Prostate gland (tissue), 2 donors: Measurements from ENCODE around the gene PTPRT. TPM values are rescaled to one million over a fixed set of nuclear protein-coding genes. Genes with fewer than 3 reads are reported as not detected.
"Not testable (repeated sequence)": the region's sequence is repeated elsewhere in the genome, so short reads cannot be mapped to it uniquely, and the experiment has no call there.

ENCODE experiments used
- DNase-seq: peaks from one replicate; pipeline ENCODE4 v3.0.0-alpha.2; 2019; ENCODE audit warnings: low spot score
- H3K27ac ChIP-seq, 2 donors: fragments of 200-600 bp; sonication (generic); 2 replicates each; pipeline ENCODE4 v1.5.1; 2017 to 2019
- H3K27me3 ChIP-seq: fragments of 200-600 bp; sonication (generic); replicated peaks from 2 replicates; pipeline ENCODE4 v1.5.1; 2019; ENCODE audit not compliant: insufficient read depth
- H3K36me3 ChIP-seq, 2 donors: fragments of 200-600 bp; sonication (generic); 1 replicate in 1 of 2; 2 replicates in 1 of 2; pipeline versions ENCODE4 v1.5.1 to v1.8.1; 2017 to 2019
- H3K4me1 ChIP-seq: fragments of 200-600 bp; sonication (generic); replicated peaks from 2 replicates; pipeline ENCODE4 v1.5.1; 2019
- H3K4me3 ChIP-seq, 2 donors: fragments of 200-600 bp; sonication (generic); 2 replicates each; pipeline ENCODE4 v1.5.1; 2017 to 2019
- H3K9me3 ChIP-seq: fragments of 200-600 bp; sonication (generic); 2 replicates; pipeline ENCODE4 v1.5.1; 2017
- POLR2A ChIP-seq: fragments of 450-650 bp; IDR thresholded peaks from one replicate; pipeline ENCODE4 v1.6.1; 2016; ENCODE audit warnings: antibody characterized with exemption, mild to moderate bottlenecking
- POLR2AphosphoS5 ChIP-seq: sonication (generic); formaldehyde crosslinking; IDR thresholded peaks from one replicate; pipeline ENCODE4 v1.6.1; 2017; ENCODE audit warnings: antibody characterized with exemption
- WGBS: methylation state at CpG from one replicate; pipeline ENCODE4 v1.1.5; 2018; 5-methylcytosine and 5-hydroxymethylcytosine counted together
- intact Hi-C: fragments of 100-400 bp; cut with DNase I; formaldehyde crosslinking; loops from one replicate; pipeline ENCODE4 v1.14.2; 2022
- total RNA-seq, 2 donors: library from RNA; depleted of rRNA; stranded (reverse); fragments of >200 nt; gene quantifications; one replicate each; pipeline ENCODE4 v1.1.0, GENCODE V29; 2016
- TF ChIP-seq, protein P1 (sequence below), 4 experiments: fragments of 200-600 bp in 2 of 4; fragments of 450-650 bp in 2 of 4; sonication (generic) in 2 of 4; IDR thresholded peaks; 1 replicate in 3 of 4; 2 replicates in 1 of 4; pipeline ENCODE4 v1.5.1; 2016 to 2019; ENCODE audit warnings: antibody characterized with exemption in 4 of 4, mild to moderate bottlenecking in 2 of 4, moderate library complexity in 2 of 4

The PTPRT gene
- total RNA-seq, 2 donors from 2014 or later = 1.5 to 3.5 TPM

DNA sequence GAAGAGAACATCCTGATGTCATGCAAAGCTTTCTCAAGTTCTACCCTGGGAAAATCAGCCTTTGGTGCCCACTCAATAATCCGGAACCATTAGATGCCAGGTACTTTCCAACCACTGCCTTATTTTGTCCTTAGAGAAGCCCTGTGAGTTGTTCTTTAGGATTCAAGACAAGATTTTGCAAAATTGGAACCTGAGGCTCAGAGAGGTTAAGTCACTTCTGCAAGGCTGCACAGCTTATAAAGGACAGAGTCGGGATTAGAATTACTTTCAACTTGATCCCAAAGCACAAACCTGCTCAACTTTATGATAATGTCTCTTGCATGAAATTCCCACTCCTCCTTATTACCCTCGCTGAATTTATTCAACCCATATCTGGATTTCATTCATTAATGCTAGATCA lies 287.2 kb downstream of the PTPRT start:
- intact Hi-C loops = no loop called here
- no peak for DNase-seq
- no peaks in the 10 kb centered on the region for H3K9me3 ChIP-seq
- H3K27ac ChIP-seq = no peak overlapping the region
- H3K27me3 ChIP-seq = no peaks in the 10 kb centered on the region
- no peak overlapping the region for H3K4me3 ChIP-seq
- WGBS = 89% methylated on average over 3 of the region's 3 CpGs
- H3K4me1 ChIP-seq = no peaks in the 10 kb centered on the region
- H3K36me3 ChIP-seq = no peaks in the 10 kb centered on the region
- TF ChIP-seq, protein P1, sequence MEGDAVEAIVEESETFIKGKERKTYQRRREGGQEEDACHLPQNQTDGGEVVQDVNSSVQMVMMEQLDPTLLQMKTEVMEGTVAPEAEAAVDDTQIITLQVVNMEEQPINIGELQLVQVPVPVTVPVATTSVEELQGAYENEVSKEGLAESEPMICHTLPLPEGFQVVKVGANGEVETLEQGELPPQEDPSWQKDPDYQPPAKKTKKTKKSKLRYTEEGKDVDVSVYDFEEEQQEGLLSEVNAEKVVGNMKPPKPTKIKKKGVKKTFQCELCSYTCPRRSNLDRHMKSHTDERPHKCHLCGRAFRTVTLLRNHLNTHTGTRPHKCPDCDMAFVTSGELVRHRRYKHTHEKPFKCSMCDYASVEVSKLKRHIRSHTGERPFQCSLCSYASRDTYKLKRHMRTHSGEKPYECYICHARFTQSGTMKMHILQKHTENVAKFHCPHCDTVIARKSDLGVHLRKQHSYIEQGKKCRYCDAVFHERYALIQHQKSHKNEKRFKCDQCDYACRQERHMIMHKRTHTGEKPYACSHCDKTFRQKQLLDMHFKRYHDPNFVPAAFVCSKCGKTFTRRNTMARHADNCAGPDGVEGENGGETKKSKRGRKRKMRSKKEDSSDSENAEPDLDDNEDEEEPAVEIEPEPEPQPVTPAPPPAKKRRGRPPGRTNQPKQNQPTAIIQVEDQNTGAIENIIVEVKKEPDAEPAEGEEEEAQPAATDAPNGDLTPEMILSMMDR (IDR thresholded peaks at IDR 0.05) = no peak
- no peak for TF ChIP-seq POLR2A
- no peak for TF ChIP-seq POLR2AphosphoS5

DNA sequence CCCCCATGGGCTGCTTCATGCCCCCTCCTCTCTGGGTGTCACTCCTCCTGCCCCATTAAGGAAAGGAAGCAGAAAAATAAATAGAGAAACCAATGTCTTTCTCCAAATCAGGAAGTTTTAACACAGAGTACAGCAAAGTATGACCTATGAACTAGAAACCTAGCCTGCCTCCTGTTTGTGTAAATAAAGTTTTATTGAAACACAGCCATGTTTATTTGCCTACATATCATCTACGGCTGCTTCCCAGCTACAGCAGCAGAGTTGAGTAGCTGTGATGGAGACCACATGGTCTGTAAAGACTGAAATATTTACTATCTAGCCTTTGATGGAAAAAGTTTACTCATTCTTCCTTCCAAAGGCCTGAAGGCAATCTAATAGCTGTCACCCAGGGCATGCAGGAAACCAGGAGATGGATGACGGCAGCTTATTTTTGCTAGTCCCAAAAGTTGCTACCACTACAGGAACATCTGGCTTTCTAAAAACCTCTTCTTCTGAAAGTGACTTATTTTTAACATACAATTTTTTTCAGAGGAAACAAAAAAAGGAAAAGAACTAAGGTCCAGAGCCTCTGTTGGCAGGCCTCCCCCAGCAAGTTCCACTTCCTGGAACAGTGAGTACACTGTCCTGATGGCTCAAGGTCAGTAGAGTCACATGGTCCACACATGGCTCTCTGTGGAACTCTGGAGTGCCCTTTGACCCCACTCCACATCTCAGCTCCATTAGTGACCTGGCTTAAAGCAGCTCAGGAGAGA lies 287.8 kb downstream of the PTPRT start:
- Histone ChIP-seq H3K4me1 (no peaks in the 10 kb centered on the region), H3K27me3 (no peaks in the 10 kb centered on the region), H3K36me3 (no peaks in the 10 kb centered on the region), H3K9me3 (no peaks in the 10 kb centered on the region), H3K4me3 (no peak overlapping the region), H3K27ac (no peak overlapping the region)
- TF ChIP-seq, protein P1 (IDR thresholded peaks at IDR 0.05) = no peak
- no peak for TF ChIP-seq POLR2A
- no peak for TF ChIP-seq POLR2AphosphoS5
- intact Hi-C loops = no loop called here
- WGBS = 49% methylated on average over 2 of the region's 2 CpGs
- no peak for DNase-seq

DNA sequence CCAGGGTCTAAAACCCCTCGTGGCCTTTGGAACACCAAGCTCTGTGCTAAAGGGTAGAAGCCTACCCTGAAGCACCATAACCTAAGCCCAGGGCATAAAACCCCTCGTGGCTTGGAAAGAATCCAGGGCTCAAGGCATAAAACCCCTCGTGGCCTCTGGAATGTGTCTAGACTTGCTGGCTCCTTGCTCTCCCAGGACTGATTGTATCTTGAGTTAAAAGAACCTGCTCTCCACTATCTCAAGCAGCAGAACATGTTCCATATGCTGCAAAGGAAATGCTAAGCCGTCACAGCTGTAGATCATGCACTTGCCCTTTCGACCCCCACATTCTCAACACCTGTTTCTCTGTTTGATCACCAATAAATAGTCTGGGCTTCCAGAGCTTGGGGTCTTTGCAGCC lies 288.9 kb downstream of the PTPRT start:
- H3K27ac ChIP-seq, H3K36me3 ChIP-seq, H3K4me3 ChIP-seq, intact Hi-C loops, H3K27me3 ChIP-seq, H3K9me3 ChIP-seq, DNase-seq, H3K4me1 ChIP-seq: not testable (repeated sequence)
- WGBS = 34% methylated on average over 5 of the region's 5 CpGs

DNA sequence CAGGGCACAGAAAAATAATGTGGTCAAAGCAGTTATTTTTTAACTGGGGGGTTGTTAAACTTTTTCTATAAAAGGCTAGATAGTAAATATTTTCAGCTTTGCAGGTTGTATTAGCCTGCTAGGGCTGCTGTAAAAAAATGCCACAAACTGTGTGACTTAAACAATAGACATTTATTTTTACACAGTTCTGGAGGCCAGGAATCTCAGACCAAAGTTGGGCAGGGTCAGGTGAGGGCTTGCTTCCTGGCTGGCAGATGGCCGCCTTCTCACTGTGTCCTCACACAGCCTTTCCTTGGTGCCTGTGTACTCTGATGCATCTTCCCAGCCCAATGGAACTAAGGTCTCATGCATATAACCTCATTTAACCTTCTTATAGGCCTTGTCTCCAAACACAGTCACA lies 294.7 kb downstream of the PTPRT start:
- no peaks in the 10 kb centered on the region for H3K4me1 ChIP-seq
- no peaks in the 10 kb centered on the region for H3K27me3 ChIP-seq
- TF ChIP-seq POLR2A (no peak), POLR2AphosphoS5 (no peak)
- TF ChIP-seq, protein P1 (IDR thresholded peaks at IDR 0.05) = no peak
- WGBS = 52% methylated on average over 1 of the region's 1 CpG
- H3K9me3 ChIP-seq = no peaks in the 10 kb centered on the region
- no peak for DNase-seq
- no peaks in the 10 kb centered on the region for H3K36me3 ChIP-seq
- no peak overlapping the region for H3K27ac ChIP-seq
- no peak overlapping the region for H3K4me3 ChIP-seq
- intact Hi-C loops = no loop called here

DNA sequence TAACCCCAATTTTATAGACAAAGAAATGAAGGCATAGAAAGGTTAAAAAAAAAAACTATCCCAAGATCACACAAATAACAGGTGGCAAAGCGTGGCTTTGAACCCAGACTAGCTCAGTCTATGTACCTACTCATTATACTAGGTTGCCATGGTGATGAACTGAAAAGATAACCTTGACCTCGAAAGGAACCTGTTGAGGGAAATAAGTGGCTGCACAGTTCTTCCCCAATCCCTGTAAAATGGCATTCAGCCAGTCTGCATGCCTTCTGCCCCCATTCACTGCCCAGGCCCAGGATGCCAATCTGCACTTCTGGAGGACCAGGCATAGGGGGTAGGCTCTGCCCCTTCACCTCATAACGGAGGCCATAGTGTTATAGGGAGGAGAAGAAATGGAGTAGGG lies 295.2 kb downstream of the PTPRT start:
- 56% methylated on average over 3 of the region's 3 CpGs for WGBS
- TF ChIP-seq POLR2A (no peak), POLR2AphosphoS5 (no peak)
- TF ChIP-seq, protein P1 (IDR thresholded peaks at IDR 0.05) = no peak
- Histone ChIP-seq H3K27ac (no peak overlapping the region), H3K9me3 (no peaks in the 10 kb centered on the region), H3K27me3 (no peaks in the 10 kb centered on the region), H3K4me3 (no peak overlapping the region), H3K36me3 (no peaks in the 10 kb centered on the region), H3K4me1 (no peaks in the 10 kb centered on the region)
- intact Hi-C loops = no loop called here
- no peak for DNase-seq
